PC-9 (cell line): Measurements from ENCODE around the gene TCP10L.

Source experiments
- CTCF ChIP-seq: fragments of 200-600 bp; sonication (generic); conservative IDR thresholded peaks from 2 replicates; pipeline ENCODE4 v1.6.1; 2017; ENCODE audit warnings: mixed run types, antibody characterized with exemption, mild to moderate bottlenecking, moderate library complexity
- EZH2 ChIP-seq: fragments of 200-600 bp; sonication (generic); IDR thresholded peaks from 2 replicates; pipeline ENCODE4 v1.8.0; 2017; ENCODE audit warnings: antibody characterized with exemption, low read depth

- TF ChIP-seq CTCF (no peak), EZH2 (no peak)
These were observed 30.3 kb downstream of the TCP10L start for GRCh38 chr21:32554832-32555638.
